Ecto neural progenitor cell (in vitro differentiated cells): ENCODE results near the gene ALKBH5.

Experiments used
- DNase-seq: peaks from one replicate; pipeline ENCODE4 v3.0.0-alpha.2; 2018; ENCODE audit warnings: low spot score

ALKBH5 gene

DNA sequence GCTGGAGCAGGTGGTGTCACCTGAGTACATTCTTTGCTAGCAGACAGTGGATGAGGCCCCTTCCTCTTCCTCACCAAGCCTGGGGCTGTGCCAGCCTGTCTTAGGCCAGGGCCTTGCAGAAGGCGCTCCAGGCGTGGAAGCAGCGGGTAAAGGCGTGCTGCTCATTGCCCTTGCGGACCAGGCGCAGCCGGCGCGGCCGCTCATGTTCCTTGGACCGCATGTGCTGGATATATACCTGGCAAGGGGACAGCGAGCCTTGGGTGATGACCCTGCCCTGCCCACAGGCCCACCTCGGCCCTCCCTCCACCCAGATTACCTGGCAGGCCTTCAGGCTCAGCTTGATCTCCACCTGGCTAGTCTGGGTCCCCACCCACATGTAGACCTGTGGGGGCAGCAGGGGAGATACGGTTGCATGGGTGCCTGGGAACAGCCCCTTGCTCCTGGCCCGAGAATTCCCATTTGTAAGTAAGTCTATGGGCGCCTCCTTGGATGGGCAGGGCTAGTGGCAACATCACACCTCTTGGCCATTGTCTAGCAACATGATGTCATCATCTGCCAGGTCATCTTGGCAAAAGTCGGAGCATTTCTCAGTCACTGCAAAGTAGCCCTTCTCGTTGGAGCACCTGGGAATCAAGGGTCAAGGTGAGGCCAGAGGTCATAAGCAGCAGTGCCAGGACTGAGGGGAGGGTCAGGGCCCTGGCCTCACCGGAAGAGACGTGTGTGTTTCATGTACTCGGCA is 61.6 kb downstream of the ALKBH5 start:
- no peak for DNase-seq

DNA sequence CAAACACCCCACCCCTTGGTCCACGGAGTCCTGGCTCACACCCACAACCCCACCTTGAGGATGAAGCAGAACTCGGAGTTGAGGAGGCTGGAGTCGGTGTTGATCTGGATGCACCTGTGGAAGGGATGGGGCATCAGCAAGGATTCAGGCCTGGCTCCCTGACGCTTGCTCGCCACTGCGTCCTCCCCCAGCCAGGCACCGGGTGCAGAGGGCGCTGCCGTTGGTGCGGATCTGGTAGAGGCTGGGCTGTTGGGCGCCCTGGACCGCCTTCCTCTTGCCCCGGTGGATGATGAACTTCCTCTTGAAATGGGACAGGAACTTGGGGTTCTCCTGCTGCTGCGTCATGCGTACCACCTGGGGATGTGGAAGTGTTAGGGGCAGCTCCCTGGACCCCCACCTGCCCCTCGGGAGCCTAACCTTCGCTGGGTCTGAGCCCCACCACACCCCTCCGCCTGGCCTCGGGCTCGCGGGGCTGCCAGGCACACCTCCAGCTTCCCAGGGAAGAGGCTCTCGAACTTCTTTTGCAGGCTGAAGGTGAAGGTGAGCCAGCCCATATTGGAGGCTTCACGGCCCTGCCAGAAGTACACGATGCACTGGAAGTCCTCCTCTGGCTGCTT is 62.6 kb downstream of the ALKBH5 start:
- DNase-seq: no peak

DNA sequence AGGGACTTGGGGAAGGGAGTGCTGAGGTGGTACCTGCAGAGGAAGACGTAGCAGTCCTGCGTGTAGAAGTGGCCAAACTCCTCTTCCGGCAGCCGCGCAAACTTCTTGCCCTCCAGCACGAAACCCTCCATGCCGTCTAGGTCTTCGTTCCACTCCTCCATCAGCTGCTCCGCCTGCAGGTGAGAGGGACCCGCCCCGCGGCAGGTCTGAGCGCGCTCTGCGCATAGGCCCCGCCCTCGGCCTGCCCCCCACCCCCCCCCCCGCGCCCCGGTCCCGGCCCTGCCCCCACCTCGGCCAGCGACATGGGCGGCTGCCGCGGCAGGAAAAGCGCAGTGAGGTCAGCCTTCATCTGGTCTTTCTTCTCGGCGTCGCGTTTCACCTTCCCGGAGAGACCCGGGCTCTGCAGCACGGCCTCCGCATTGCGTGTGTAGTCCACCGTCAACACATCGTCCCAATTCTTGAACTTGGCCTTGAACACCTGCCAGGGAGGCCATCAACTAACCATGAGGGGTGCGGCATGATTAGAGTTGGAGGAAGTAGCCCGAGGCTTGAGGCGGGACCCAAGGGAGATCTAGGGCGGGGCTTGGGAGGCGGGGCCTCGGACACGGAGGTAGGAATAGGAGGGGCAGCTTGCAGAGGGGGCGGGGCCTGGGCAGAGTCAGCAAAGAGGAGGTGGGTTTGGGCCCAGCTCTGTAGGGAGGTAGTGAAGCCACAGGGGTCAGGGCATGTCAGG is 63.4 kb downstream of the ALKBH5 start:
- peak; percentile 86 for DNase-seq

DNA sequence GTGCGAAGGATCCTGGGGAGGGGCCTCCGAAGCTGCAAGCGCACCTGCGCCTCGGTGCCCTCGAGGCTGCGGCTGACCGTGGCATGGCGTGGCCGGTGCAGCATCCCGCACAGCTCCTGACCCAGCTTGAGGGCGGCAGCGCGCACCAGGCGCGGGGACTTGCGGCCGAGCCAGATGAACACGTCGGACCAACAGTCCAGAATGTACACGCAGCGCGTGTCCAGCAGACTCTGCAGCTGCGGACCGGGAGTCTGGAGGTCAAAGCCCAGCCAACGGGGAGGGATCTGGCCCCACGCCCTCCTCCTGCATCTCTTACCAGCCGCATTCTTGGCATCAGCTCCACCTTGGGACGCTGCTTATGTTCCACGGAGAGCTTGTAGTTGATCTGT is 64.0 kb downstream of the ALKBH5 start:
- no peak for DNase-seq

DNA sequence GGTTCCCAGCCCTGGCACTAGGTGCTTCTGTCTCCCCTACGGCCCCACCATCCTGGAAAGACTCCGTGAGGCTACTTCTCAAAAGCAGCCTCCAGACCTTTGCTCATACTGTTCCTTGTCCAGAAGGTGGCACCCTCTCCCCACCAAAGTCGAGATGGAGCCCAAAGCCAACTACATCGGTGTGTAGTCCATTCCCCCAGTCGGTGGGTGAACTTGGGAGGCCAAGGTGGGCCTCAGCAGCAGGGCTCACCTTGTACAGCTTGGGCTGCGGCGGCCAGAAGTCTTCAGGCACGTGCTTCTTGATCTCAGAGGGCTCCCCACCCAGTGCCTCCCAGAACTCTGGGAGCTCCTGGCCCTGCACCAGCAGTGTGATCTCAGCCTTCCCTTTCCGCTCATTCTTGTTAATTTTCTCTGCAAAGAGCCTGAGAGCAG is 64.7 kb downstream of the ALKBH5 start:
- DNase-seq: peak; percentile 81

DNA sequence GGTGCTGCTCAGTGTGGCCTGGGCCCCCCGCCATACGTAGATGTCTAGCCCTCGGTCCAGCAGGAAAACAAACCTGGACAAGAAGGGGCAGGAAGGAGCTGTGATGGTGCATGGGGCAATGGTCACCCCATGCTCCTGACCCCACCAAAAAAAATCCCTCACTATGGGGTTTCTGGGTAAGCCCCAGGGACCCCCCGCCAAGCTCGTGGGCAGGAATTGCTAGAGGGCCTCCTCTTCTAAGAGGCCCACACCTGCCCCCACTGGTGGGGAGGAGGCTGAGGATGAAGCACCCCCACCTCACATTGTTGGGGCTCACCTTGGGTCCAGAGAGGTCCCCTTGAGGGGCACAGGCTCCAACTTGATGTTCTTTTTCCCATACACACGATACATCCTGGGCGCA is 65.2 kb downstream of the ALKBH5 start:
- no peak for DNase-seq

DNA sequence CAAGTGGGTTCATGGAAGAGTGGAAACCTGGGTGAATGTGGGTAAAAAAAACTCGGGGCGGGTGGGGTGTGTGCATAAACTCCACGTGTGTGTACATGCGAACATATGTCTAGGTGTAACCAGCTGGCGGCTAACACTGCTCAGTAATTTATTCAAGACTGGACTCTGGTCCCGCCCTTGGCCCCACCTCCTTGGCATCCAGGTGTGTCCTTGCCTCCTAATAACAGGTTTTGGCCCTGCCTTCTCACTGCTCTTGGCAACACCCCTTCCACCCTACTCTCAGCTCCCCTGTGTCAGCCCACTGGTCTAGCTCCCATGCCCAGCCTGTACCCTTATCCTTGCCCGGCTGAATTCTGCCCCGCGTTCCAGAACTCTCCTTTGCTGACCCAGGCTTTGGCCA is 66.6 kb downstream of the ALKBH5 start:
- DNase-seq: no peak

DNA sequence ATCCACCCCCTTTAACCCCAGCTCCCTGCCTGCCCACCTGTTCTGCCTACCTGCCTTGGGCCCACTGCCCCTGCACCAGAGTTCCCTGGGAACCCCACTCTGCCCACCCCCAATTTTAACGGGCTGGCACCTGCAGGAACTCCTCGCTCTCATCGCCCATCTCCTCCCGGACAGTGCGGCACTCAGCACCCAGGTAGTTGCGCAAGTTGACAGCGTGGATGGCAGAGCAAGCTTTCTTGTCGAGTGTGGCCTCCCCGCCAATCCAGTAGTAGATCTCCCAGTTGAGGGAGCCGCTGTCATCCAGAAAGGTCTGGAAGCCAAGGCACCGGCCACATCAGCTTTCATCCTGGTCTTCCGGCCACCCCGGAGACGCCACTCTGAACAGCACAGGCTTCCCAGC is 67.1 kb downstream of the ALKBH5 start:
- DNase-seq: no peak

DNA sequence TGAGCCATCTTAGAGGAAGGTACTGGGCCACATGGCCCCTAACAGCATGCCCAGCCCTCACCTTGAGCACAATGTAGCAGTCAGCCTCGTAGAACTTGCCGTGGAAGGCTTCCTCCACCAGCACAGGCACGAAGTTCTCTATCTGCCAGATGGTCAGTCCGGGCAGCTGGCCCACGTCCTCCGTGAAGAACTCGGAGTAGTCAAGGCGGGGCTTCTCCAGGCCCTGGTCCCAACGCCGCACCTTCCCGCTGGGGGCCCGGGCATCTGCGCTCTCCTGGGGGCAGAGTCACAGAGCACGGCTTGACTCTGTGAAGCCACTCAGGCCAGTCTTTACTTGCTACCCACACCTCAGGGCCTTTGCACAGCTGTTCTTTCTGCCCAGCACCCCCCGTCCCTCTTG is 67.6 kb downstream of the ALKBH5 start:
- no peak for DNase-seq

DNA sequence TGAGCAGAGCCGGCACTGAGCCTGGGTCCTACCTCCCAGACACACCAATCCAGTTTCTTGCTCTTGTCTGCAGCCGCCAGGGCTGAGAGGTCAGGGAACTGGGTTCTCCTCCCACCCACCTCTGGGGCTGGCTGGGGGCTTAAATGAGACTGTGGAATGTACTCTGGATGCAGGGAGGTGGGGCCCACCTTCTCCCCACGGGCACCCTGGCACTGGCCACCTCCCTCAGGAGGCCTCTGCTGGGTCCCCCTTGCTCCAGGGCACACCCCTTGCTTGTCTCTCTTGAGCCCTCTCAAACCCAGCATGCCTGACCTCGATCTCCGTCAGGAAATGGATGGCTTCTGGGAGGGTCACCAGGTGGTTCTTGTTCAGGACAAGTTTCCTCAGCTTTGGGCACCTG is 68.5 kb downstream of the ALKBH5 start:
- DNase-seq: no peak

DNA sequence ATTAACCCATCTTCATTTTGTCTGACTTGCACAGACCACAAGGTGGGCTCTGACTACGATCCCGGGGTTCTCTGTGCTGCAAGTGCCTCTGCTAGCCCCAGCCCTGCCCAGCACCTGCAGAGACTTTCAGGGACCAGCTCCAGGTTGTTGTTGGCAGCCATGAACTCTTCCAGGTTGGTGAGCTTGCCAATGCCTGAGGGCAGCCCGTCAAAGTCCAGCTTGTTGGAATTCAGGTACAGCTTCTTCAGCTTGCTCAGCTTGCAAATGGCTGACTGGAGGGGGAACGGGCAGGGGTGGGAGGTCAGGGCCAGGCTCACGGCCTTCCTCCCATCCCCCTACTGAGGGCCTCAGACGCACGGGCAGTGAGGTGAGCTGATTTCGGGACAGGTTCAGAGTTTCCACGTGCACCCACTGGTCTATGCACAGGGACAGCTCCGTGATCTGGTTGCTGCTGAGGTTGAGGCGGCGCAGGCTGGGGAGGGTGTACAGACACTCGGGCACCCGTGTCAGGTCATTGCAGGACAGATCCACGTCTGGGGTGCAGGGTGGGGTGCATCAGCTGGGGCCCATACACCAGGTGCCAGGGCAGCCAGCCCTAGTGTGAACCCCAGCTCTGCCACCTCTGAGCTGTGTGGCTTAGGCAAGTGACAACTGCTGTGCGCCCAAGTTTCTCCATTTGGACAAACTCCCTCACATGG is 69.7 kb downstream of the ALKBH5 start:
- DNase-seq: no peak

DNA sequence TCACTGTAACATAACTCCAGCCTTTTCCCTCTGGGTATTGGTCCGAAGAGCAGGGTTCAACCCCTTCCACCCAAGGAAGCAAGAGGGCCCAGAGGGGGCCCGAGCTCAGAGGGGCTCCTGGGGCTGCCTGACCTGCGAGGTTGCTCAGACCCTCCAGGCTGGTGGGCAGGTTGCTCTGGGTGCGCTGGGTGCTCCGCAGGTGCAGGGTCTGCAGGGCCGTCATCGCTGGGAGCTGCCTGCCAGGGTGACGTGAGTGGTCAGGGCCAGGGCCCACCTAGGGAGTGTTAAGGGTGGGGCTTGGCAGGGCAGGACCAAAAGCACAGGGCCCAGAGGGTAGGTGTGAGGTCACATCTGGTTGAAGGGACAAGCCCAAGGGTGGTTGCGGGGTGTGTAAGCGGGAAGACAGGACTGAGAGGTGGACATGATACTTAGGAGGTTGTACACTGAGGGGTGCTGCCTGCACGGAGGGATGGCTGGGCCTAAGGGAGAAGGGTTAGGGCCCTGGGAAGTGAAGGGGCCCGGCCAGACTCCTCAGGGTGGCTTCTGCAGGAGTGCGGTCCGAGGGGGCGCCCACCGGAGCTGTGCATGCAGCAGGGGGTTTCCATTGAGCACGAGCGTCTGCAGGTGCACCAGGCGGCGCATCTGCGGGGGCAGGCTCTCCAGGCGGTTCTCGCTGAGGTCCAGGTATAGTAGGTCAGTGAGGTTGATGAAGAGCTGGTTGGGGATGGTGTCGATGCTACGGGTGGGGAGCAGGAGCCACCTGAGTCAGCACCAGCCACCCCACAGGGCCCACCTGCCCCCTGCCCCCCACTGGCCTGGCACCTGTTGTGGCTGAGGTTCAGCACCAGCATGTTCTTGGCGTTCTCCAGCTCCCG is 70.6 kb downstream of the ALKBH5 start:
- no peak for DNase-seq

DNA sequence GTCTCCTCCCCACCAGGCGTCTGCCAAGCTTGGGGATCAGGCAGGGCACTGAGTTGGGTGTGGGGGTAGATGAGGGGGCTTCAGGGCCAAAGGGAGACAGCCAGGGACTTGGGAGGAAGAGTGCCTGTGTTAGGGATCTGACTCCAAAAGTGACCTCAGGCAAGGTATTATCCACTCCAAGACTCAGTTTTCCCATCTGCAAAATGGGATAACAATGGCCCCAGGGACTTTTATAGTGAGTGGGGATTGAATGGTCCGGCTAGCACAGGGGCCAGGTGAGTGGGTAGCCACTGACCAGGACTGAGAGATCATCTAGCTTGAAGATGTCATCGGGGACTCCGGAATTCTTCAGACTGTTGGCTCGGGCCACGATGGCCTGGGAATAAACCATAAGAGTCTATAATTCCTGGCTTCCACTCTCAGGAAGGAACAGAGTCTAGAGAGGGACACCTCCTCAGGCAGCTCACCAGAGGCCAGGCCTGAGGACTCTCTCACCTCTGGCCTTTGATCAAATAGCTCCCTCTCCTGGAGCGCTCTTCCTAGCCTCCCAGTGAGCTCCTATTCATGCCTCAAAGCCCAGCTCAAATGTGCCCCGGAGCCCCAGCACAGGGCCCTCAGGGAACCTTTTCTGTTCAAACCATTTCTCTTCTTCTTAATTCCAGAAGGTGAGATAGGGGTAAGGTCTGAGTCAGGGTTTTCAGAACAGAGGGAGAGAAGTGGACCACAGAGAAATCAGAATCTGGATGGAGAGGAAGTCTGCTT is 71.4 kb downstream of the ALKBH5 start:
- DNase-seq: no peak

DNA sequence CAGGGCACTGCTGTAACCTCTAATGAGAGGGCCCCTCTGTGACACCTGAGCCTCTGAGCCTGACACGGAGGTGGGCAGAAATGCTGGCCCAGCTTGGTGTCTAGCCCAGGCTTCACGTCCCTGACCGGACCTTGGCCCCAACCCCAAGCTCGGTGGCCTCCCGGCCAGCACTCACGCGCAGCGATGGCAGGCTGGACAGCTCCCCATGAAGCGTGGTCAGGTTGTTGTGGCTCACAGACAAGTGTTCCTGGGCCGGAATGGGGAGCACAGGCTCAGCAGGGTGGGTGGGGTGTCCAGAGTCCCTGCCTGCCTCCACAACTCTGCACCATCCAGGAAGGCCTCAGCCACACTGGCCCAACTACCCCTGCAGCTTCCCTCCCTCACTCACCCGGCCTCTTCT is 72.7 kb downstream of the ALKBH5 start:
- no peak for DNase-seq

DNA sequence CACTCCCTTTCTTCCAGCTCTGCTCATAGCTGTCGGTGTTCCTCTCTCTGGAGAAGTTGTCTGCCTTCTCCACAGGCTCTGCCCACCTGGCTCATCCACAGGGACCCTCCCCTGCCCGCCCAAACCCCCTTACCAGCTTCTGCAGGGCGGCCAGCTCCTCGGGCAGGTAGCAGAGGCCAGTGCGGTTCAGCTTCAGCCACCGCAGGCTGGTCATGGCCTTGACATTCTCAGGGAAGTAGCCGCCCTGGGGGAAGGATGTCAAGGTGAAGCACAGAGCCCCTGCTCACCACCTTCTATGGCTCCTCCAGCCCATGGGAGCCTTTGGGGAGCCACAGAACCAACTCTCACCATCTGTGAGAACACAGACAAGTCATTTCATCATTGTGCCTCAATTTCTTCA is 73.1 kb downstream of the ALKBH5 start:
- no peak for DNase-seq

DNA sequence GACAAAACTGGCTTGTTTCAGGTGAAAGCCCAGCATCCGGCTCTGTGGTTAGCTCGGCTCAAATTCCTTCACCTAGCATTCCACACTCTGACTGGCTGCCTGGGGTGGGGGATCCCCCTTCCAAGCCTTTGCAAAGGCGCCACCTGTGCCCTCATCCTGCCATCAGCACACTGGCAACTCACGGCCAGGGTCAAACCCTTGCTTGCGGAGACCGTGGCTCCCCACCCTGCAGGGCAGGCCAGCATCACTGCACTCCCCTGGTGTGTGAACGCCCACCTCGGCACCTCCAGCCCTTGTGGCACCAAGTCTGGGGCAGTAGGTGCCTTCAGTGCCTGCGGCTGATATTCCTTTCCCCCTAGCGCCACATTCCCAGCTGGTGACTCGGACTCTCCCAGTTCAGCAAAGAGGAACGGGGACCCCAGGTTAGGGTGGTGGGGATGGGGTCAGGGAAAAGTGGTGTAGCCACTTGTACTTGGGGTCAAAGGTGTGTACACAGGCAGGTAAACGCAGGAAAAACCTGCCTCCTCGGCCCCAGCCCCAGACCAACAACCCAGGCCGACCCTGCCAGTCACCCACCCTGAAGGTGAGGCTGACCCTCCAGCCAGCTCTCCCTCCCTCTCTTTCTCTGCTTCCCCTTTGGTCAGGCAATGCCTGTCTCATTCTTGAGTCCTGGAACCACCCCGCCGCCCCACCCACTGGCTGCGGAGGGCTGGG is 73.8 kb downstream of the ALKBH5 start:
- no peak for DNase-seq

DNA sequence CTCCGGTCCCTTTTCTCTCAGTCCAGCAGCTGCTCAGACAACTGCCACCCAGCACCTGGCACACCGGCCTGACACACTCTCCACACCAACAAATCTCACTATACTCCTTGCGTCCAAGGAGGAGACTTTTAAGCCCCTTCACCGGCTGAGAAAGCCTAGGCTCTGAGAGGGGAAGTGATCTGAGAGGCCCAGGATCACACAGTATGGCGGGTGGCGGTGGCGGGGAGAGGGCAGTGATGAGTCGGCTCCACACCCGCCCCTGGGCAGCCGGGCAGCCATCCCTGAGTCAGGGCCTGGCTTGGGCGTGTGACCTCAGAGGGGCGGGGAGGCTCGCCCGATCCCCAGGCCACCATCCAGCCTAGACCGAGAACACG is 74.3 kb downstream of the ALKBH5 start:
- DNase-seq: no peak

DNA sequence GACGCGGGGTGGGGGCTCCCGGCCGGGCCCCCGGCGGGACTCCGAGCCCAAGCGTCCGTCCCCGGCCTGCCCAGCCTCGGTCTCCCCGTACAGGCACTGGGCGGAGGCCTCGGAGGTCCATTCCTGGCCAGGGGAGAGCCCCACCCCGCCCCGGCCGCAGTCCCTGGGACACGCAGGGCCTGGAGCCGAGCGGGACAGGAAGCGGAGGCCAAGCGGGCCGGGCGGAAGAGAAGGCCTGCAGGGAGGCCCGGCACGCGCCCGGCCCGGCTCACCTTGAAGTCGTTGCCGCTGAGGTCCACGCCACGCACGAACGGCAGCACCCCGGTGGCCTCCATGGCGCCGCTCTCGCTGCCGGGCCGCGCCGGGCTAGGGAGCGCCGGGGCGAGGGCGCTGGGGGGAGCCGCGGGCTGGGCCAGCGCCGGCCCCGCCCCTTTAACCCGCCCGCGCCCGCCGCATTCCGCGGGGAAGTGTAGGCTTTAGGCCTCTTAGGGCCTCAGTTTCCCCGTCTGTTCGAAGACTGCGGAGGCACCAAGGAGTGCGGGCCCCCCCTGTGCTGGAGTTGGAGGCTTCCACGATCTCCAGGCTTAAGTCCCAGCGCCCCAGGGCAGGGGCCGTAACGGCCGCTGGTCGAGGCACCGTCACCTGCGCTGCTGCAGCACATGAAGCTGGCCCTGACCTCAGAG is 74.9 kb downstream of the ALKBH5 start, which contains the start of gene FLII:
Gene FLII (minus strand): TSS at position 383 of the 683 bp plus-strand sequence. CDS start 48 bp downstream, at position 335.
- DNase-seq: peak; percentile 90
